Measurements from ENCODE around the gene RELT.

RELT gene

DNA sequence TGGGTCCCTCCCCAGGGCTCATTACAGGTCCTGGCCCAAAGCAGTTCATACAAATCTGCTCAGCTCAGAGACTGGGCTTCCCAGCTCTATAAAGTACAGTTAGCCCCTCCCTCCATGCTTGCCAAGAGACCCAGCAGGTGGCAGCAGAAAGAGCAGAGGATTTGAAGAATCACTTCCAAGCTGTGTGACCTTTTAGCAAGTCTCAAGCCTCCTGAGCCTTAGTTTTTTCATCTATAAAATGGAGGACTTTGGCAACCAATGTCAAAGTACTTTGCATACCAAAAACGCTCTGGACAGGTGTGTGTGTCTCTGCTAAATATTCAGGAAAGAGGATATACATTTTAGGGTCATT, 26.6 kb downstream of the RELT start:
- H3K4me3 ChIP-seq (ENCODE audit: control insufficient read depth, low read depth, low read length): no peak overlapping the region
- peak; percentile 21 for TF ChIP-seq CTCF (conservative IDR thresholded peaks at IDR 0.05; ENCODE audit: control insufficient read depth, insufficient read depth, low read depth, low read length)
- no peak for DNase-seq (ENCODE audit: low read depth)

- DNase-seq (ENCODE audit: low read depth): no peak
- H3K4me3 ChIP-seq (ENCODE audit: control insufficient read depth, low read depth, low read length): no peak overlapping the region
- TF ChIP-seq CTCF (conservative IDR thresholded peaks at IDR 0.05; ENCODE audit: control insufficient read depth, insufficient read depth, low read depth, low read length): no peak
Measured at GRCh38 chr11:73403541-73403940, 27.3 kb downstream of the RELT start.

GRCh38 chr11:73404048-73404447, 27.8 kb downstream of the RELT start:
- peak; percentile 53 for DNase-seq (ENCODE audit: low read depth)

DNA sequence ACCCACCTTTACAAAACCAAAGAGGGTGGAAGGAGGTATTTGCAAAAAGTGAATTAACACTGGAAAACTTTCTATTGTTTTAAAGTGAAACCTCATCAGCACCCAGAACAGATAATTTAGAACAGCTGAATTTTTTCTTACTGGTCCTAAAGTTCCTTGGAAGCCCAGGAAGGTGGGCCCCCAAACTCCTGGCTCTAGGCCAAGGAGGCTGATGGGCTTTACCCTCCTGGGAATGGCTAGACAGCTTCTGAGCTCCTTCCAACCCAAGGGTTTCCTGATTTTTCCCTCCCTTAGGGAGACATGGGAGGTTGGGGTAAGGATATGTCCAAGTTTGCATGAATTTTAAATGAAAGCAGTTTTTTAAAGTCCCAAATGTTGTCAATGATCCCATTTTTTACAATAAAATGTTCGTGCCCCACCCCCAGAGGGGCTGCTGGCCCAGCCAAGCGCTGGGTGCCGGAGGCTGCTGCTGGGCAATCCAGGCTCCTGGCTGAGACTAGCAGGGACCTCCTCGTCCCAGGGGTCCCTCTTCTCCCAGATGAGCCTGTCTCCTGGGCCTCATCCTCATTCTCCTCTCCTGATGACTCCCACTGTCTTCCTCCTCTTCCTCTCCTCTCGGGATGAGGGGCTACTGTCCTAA, 28.4 kb downstream of the RELT start:
- TF ChIP-seq CTCF (conservative IDR thresholded peaks at IDR 0.05; ENCODE audit: control insufficient read depth, insufficient read depth, low read depth, low read length): no peak
- no peak for DNase-seq (ENCODE audit: low read depth)
- H3K4me3 ChIP-seq (ENCODE audit: control insufficient read depth, low read depth, low read length): no peak overlapping the region

More at GRCh38 chr11:73404048-73404447, 27.8 kb downstream of the RELT start:
- H3K4me3 ChIP-seq (ENCODE audit: control insufficient read depth, low read depth, low read length): no peak overlapping the region
- peak; percentile 68 for TF ChIP-seq CTCF (conservative IDR thresholded peaks at IDR 0.05; ENCODE audit: control insufficient read depth, insufficient read depth, low read depth, low read length)

DNA sequence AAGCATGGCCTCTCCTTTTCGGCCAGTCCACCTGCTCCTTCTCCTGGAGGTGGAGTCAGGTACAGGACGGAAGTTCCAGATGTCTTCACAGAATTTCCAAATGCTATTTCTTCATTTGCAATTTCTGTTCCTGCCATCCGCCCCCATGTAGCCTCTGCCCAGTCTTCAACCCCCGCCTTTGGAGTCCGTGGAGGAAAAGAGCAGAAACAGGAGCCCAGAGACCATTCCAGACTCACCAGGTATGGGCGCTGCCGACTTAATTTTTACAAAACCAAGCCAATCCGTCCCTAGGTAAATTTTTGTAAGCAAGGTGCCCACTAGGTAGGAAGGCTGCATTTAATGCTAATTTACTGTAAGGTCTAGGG, 28.9 kb downstream of the RELT start:
- TF ChIP-seq CTCF (conservative IDR thresholded peaks at IDR 0.05; ENCODE audit: control insufficient read depth, insufficient read depth, low read depth, low read length): no peak
- H3K4me3 ChIP-seq (ENCODE audit: control insufficient read depth, low read depth, low read length): no peak overlapping the region
- no peak for DNase-seq (ENCODE audit: low read depth)

GRCh38 chr11:73406131-73406530, 29.9 kb downstream of the RELT start:
- H3K4me3 ChIP-seq (ENCODE audit: control insufficient read depth, low read depth, low read length): no peak overlapping the region
- no peak for TF ChIP-seq CTCF (conservative IDR thresholded peaks at IDR 0.05; ENCODE audit: control insufficient read depth, insufficient read depth, low read depth, low read length)
- no peak for DNase-seq (ENCODE audit: low read depth)

- no peak overlapping the region for H3K4me3 ChIP-seq (ENCODE audit: control insufficient read depth, low read depth, low read length)
- no peak for TF ChIP-seq CTCF (conservative IDR thresholded peaks at IDR 0.05; ENCODE audit: control insufficient read depth, insufficient read depth, low read depth, low read length)
- DNase-seq (ENCODE audit: low read depth): no peak
Measured at GRCh38 chr11:73406619-73407018, 30.4 kb downstream of the RELT start.

All from fibroblast of mammary gland (primary cell).